Stimulated activated memory B cell treated with anti-CD40 and anti-IgM and Interleukin-4, amounts not matched to agents 10 μg/mL and 1 μg/mL and 100 μg/mL, for 72 hours (primary cell): ENCODE data around the gene CDC42.
"Not testable (repeated sequence)": the region's sequence is repeated elsewhere in the genome, so short reads cannot be mapped to it uniquely, and the experiment has no call there.

Experiments used
- ATAC-seq: fragments of 150-1000 bp; cut with Tn5 transposase; 2 replicates; pipeline ENCODE4 v1.10.0; 2021
- H3K27ac Mint-ChIP-seq: one replicate; pipeline ENCODE4 v1.8.0; 2022; ENCODE audit warnings: mild to moderate bottlenecking, mixed read lengths
- H3K27me3 Mint-ChIP-seq: one replicate; pipeline ENCODE4 v1.8.0; 2022; ENCODE audit warnings: mixed read lengths
- H3K36me3 Mint-ChIP-seq: one replicate; pipeline ENCODE4 v1.8.0; 2022; ENCODE audit warnings: mixed read lengths
- H3K4me1 Mint-ChIP-seq: one replicate; pipeline ENCODE4 v1.8.0; 2022; ENCODE audit warnings: mixed read lengths
- H3K4me3 Mint-ChIP-seq: one replicate; pipeline ENCODE4 v1.8.0; 2022; ENCODE audit warnings: mild to moderate bottlenecking, moderate library complexity, mixed read lengths
- H3K9me3 Mint-ChIP-seq: one replicate; pipeline ENCODE4 v1.8.0; 2022; ENCODE audit warnings: mixed read lengths

Gene CDC42

DNA sequence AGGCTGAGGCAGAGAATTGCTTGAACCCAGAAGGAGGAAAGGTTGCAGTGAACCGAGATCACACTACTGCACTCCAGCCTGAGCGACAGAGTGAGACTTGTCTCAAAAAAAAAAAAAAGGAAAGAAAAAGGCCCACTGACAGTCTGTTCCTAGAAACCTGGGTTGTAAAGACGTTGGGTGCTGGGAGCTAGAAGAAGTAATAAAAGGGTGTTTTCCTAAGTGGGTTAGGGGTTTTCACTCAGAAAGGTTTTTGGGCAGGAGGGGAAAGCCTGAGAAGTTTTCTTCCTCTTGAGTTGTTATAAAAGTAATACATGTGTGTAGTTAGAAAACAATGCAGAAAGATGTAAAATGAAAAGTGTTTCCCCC is 25.6 kb upstream of the CDC42 start:
- Mint-ChIP-seq H3K27ac (peak overlapping the region; percentile 100), H3K36me3 (peaks cover 5% of the 10 kb centered on the region), H3K27me3 (no peaks in the 10 kb centered on the region), H3K4me3 (peak overlapping the region; percentile 94), H3K9me3 (no peaks in the 10 kb centered on the region), H3K4me1 (peaks cover 64% of the 10 kb centered on the region)
- no peak for ATAC-seq

GRCh38 chr1:22030057-22030456 is 22.5 kb upstream of the CDC42 start:
- Mint-ChIP-seq H3K4me1 (peaks cover 39% of the 10 kb centered on the region), H3K27me3 (no peaks in the 10 kb centered on the region), H3K36me3 (peaks cover 5% of the 10 kb centered on the region), H3K9me3 (no peaks in the 10 kb centered on the region), H3K27ac (no peak overlapping the region), H3K4me3 (no peak overlapping the region)
- no peak for ATAC-seq

DNA sequence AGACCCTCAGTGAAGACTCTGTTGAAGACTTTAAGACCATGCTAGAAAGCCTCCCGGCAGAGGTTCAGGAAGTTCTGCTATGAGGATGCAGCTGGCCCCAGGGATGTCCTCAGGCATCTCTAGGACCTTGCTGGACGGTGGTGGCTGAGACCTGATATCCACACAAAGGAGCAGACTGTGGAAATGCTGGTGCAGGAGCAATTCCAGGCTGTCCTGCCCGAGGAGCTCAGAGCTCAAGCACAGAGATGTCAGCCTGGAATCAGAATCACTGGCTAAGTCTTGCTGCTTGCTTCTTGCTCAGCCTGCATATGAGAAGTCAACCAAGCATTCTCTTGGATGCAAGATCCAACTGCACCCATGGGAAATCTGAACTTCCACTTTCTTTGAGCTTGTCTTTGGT is 22.0 kb upstream of the CDC42 start:
- Mint-ChIP-seq H3K27me3 (no peaks in the 10 kb centered on the region), H3K36me3 (peaks cover 5% of the 10 kb centered on the region), H3K4me3 (no peak overlapping the region), H3K4me1 (peaks cover 37% of the 10 kb centered on the region), H3K27ac (peak overlapping the region; percentile 78), H3K9me3 (no peaks in the 10 kb centered on the region)
- no peak for ATAC-seq

DNA sequence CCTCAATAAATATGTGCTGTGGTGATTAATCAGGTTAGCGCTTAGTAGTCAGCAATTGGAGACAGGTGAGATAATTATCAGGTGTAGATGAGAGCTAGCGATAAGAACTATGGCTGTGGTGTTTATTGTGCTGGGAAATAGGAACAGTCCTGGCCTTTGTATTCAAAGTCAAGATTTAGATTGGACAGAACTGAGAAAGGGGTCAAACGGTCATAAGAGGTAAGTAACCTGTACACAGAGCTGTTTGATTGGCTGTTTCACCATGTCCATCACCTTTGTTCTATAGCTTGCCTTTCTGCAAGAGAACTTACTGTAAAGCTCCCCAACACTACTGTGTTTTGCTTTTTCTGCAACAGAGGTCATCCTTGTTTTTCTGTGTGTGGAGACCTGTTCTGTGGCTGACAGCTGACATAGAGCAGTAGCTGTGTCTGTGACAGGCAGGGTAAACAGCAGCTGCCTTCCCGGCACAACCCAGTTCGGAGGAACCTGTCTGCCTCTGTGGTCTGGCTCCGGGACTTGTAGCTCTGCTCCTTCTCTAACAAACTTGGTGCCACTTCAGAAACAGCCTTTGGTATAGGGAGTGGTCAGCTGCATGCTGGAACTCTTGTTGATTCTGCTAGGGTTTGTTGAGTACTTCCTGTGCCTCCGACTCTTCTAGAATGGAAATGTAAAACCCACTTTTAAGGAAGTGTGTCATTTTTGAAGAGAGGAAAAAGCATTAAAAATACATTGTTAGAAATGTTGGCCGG is 21.1 kb upstream of the CDC42 start:
- Mint-ChIP-seq H3K4me1 (peaks cover 29% of the 10 kb centered on the region), H3K4me3 (no peak overlapping the region), H3K27ac (peak overlapping the region; percentile 78), H3K27me3 (no peaks in the 10 kb centered on the region), H3K36me3 (peaks cover 5% of the 10 kb centered on the region), H3K9me3 (no peaks in the 10 kb centered on the region)
- ATAC-seq = peak; percentile 57

DNA sequence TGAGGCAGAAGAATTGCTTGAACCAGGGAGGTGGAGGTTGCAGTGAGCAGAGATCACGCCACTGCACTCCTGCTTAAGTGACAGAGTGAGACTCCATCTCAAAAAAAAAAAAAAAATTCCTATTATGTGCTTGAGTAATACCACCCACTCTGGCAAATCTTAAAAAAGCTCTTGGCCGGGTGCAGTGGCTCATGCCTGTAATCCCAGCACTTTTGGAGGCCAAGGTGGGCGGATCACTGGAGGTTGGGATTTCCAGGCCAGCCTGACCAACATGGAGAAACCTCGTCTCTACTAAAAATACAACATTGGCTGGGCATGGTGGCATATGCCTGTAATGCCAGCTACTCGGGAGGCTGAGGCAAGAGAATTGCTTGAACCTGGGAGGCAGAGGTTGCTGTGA is 17.7 kb upstream of the CDC42 start:
- not testable (repeated sequence) for ATAC-seq, H3K27ac Mint-ChIP-seq, H3K27me3 Mint-ChIP-seq, H3K4me3 Mint-ChIP-seq, H3K9me3 Mint-ChIP-seq, H3K36me3 Mint-ChIP-seq
- peaks cover 29% of the 10 kb centered on the region for H3K4me1 Mint-ChIP-seq

- no peaks in the 10 kb centered on the region for H3K36me3 Mint-ChIP-seq
- H3K4me3 Mint-ChIP-seq = no peak overlapping the region
- peak overlapping the region; percentile 92 for H3K27ac Mint-ChIP-seq
- H3K4me1 Mint-ChIP-seq = peaks cover 29% of the 10 kb centered on the region
- H3K9me3 Mint-ChIP-seq = no peaks in the 10 kb centered on the region
- ATAC-seq = no peak
- H3K27me3 Mint-ChIP-seq = no peaks in the 10 kb centered on the region
Measured at GRCh38 chr1:22037520-22037919, 15.0 kb upstream of the CDC42 start.

DNA sequence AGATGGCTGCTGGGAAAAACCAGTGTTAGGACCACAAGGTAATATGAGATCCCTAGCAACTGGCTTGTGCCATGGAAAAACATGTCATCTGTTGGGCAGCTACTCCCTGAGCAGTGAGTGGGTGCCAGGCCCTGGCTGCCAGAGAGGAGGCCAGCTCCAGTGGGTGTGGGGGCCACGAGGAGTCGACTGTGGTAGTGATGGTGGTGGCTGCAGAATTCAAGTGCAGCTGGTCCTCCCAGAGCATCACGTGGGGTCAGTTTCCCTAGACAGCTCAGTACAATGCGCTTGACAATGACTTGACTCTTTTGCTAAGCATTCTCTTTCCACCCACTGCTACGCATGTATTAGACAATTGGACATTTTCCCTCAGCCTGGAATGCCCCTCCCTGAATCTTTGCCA is 14.5 kb upstream of the CDC42 start:
- no peak for ATAC-seq
- Mint-ChIP-seq H3K27ac (peak overlapping the region; percentile 92), H3K36me3 (no peaks in the 10 kb centered on the region), H3K4me1 (peaks cover 34% of the 10 kb centered on the region), H3K27me3 (no peaks in the 10 kb centered on the region), H3K9me3 (no peaks in the 10 kb centered on the region), H3K4me3 (no peak overlapping the region)

DNA sequence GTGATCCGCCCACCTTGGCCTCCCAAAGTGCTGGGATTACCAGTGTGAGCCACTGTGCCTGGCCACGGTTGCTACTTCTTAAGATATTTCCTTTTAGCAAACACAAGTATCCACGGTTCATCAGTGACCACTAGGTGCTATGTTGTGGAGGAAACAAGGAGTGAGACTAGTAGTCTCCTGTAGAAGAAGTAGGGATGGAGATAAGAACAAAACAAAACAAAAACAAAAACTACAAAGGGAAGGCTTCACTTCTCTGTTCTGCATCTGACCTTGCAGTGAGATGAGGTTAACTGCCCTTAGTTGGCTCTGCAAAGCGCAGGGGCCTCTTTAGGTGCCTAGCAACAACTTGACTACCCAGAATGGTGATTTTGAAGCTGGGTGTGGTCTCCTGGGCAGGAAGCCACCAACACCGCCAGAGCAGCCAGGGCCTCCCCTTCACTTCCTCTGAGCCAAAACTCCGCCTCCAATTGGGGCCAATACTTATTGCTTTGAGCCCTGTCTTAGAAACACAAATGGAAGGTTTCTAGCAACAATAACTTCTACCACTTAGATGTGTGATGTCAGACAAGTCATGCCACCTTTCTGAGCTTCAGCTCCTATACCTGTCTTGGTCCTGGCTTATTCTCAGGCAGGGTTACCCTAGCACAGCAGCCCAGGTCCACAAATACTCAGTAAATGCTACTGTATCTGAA is 12.8 kb upstream of the CDC42 start:
- Mint-ChIP-seq H3K4me1 (peaks cover 42% of the 10 kb centered on the region), H3K36me3 (no peaks in the 10 kb centered on the region)

GRCh38 chr1:22040286-22040623 is 12.3 kb upstream of the CDC42 start:
- Mint-ChIP-seq H3K27me3 (no peaks in the 10 kb centered on the region), H3K36me3 (peaks cover 3% of the 10 kb centered on the region)
- no peak for ATAC-seq

More for the DNA sequence above, 12.8 kb upstream of the CDC42 start:
- Mint-ChIP-seq H3K9me3 (no peaks in the 10 kb centered on the region), H3K27ac (peak overlapping the region; percentile 92), H3K4me3 (peak overlapping the region; percentile 75), H3K27me3 (no peaks in the 10 kb centered on the region)
- ATAC-seq = peak; percentile 100

DNA sequence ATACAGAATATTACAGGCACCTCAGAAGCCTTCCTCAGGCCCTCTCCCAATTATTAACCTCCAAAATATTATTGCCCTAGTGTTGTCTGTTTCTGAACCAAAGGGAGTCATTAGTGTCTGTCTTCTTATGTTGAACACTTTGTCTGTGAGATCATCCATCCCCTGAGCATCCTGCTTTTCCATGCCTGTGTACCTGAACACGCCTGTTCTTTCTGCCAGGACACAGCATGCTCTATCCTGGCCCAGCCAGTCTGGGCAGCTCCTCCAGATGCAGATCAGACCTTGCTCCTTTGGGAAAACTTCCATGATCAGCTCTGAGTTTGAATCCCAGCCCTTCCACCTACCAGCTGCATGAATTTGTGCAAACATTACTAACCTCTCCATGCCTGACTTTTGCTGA is 11.0 kb upstream of the CDC42 start:
- Mint-ChIP-seq H3K36me3 (peaks cover 6% of the 10 kb centered on the region), H3K27me3 (no peaks in the 10 kb centered on the region), H3K4me1 (peaks cover 50% of the 10 kb centered on the region), H3K4me3 (no peak overlapping the region), H3K27ac (peak overlapping the region; percentile 92), H3K9me3 (peaks cover 4% of the 10 kb centered on the region)
- no peak for ATAC-seq

More at GRCh38 chr1:22040286-22040623, 12.3 kb upstream of the CDC42 start:
- Mint-ChIP-seq H3K4me1 (peaks cover 47% of the 10 kb centered on the region), H3K9me3 (peaks cover 1% of the 10 kb centered on the region), H3K4me3 (peak overlapping the region; percentile 75), H3K27ac (peak overlapping the region; percentile 92)

DNA sequence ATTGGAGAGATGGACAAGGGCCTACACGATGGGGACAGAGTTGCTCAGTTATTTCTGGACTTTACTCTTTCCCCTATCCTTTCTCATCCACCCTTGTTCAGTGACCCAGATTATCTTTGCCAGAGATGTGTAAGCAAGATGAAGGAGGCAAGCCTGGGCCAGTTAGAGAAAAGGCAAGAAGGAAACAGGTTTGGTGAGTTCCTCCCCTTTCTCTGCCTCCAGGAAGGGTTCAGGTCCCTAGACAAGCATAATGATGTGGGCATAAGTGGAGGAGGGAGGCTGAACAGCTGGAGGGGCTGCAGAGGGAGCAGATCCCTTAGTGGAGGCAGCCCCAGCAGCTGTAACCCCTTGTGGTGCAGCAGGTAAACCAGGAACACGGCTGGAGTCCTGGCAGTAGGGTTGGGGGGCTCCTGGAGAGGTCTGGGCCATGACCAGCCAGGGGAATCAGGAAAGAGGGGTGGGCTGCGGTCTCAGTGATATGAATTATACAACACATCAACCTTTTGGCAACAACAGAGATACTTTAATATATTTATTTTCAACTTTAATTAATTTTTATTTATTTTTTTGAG is 9.2 kb upstream of the CDC42 start:
- no peak for ATAC-seq
- Mint-ChIP-seq H3K4me3 (no peak overlapping the region), H3K27me3 (no peaks in the 10 kb centered on the region), H3K4me1 (peaks cover 53% of the 10 kb centered on the region), H3K9me3 (peaks cover 4% of the 10 kb centered on the region), H3K36me3 (peaks cover 6% of the 10 kb centered on the region), H3K27ac (peak overlapping the region; percentile 92)

DNA sequence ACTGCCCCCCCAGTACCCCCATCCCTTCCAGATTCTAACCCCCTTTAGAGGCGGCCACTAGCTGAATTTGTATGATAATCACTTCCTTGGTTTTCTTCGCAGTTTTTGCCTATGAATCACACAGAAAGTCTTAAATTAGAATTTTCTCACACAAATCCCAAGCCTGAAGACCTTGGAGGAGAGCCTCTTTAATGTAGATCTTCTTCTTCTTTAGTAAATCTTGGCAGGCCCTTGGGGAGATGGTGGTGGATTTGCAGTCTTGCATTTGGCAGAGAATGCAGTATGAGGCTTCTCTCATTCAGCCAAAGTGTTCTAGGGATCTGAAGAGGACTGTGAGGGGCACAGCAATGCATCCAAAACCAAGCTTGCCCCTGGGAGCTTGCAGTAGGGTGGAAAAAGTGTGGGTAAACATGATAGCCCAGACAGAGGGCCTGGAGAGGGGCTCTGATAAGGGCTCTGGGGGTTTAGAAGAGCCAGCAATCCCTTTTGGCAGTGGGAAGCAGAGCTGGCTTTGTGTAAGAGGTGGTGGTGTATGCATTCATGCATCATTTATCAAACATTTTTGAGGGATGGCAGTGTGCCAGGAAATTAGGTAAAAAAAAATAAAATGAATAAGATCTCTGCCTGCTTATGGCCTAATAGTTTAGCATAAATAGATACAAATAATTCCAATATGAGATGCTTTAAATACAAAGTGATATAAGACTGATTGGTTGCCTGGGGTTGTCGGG is 7.7 kb upstream of the CDC42 start:
- Mint-ChIP-seq H3K36me3 (peaks cover 6% of the 10 kb centered on the region), H3K27me3 (no peaks in the 10 kb centered on the region), H3K4me1 (peaks cover 54% of the 10 kb centered on the region), H3K9me3 (peaks cover 4% of the 10 kb centered on the region), H3K4me3 (no peak overlapping the region), H3K27ac (peak overlapping the region; percentile 2)
- ATAC-seq = no peak

- Mint-ChIP-seq H3K36me3 (peaks cover 6% of the 10 kb centered on the region), H3K27me3 (no peaks in the 10 kb centered on the region), H3K4me3 (no peak overlapping the region), H3K27ac (peak overlapping the region; percentile 2), H3K4me1 (peaks cover 50% of the 10 kb centered on the region), H3K9me3 (peaks cover 4% of the 10 kb centered on the region)
- ATAC-seq = no peak
Measured at GRCh38 chr1:22045604-22046228, 6.8 kb upstream of the CDC42 start.

DNA sequence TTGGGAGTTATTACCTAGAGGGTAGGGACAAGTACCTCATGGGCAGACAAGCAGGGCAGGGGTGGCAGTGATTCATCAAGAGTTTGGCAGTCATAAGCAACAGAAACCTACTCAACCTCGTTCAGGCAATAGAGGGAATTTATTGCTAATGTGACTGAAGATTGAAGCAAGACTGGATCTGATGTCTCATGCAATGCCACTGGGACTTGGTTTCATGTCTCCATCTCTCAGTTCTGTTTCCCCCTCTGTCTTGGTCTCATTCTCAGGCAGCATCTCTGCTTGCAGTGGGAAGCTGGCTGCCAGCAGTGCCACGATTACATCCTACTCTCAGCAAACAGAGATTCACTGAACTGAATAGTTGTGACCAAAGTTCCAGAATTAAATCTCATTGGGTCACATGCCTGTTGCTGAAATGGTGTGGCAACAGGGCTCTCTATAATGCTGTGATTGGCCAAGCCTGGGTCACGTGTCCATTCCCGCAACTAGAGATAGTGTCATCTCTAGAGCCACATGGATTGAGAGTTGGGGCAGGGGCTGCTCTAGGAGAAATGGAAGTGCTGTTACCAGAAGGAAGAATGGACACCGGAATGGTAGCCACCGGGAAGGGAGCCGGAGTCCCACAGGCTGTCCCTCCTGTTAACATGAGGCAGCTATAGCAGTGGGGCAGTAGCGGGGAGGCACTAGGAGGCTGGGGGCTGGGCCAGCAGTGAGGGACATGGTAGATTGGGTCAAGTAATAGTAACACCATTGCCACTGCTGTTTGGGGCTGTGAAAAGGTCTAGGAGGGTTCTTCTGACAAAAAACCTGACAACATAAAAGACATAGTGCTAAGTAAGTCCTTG is 3.9 kb upstream of the CDC42 start:
- Mint-ChIP-seq H3K4me1 (peaks cover 41% of the 10 kb centered on the region), H3K27ac (peak overlapping the region; percentile 87), H3K4me3 (peak overlapping the region; percentile 5), H3K9me3 (peaks cover 4% of the 10 kb centered on the region), H3K36me3 (peaks cover 6% of the 10 kb centered on the region), H3K27me3 (no peaks in the 10 kb centered on the region)
- ATAC-seq = peak; percentile 54
